NOMO-1 treated with dmso at 0.1 percent for 144 hours (cell line): Measurements from ENCODE around the gene RBM6.
A peak's percentile ranks its signal among the peaks of the same experiment; 100 is the strongest.
"Not testable (repeated sequence)": the region's sequence is repeated elsewhere in the genome, so short reads cannot be mapped to it uniquely, and the experiment has no call there.

Experiments
- DNase-seq: peaks from one replicate; lab custom pipeline; 2025; ENCODE audit not compliant: unreplicated experiment; lab: John Stamatoyannopoulos, UW

RBM6 gene

GRCh38 chr3:49939858-49940666 lies at the start of gene RBM6:
Gene RBM6, plus strand, starts transcription at chr3:49940150. Its CDS starts 22,492 bp downstream, at chr3:49962642.
- peak; percentile 98 for DNase-seq

- DNase-seq, result no peak
These were observed 44.2 kb upstream of the RBM6 start for GRCh38 chr3:49895791-49896190.

GRCh38 chr3:49896345-49896744 lies 43.6 kb upstream of the RBM6 start:
- DNase-seq, result no peak

GRCh38 chr3:49898991-49899390 lies 41.0 kb upstream of the RBM6 start:
- DNase-seq, result no peak

- no peak for DNase-seq
These were observed 40.1 kb upstream of the RBM6 start for GRCh38 chr3:49899815-49900214.

- DNase-seq, result no peak
These were observed 39.3 kb upstream of the RBM6 start for GRCh38 chr3:49900491-49901153.

GRCh38 chr3:49901366-49902339 lies 38.3 kb upstream of the RBM6 start:
- DNase-seq, result no peak

GRCh38 chr3:49902511-49903345 lies 37.2 kb upstream of the RBM6 start:
- DNase-seq, result no peak

GRCh38 chr3:49903451-49904424 lies 36.2 kb upstream of the RBM6 start, which contains the start of gene MST1R:
Gene MST1R, minus strand, starts transcription at chr3:49903873. Its CDS starts 264 bp downstream, at chr3:49903609.
- DNase-seq, result peak; percentile 65

GRCh38 chr3:49904448-49904847 lies 35.5 kb upstream of the RBM6 start:
- not testable (repeated sequence) for DNase-seq

GRCh38 chr3:49906073-49906743 lies 33.7 kb upstream of the RBM6 start:
- DNase-seq, result no peak

GRCh38 chr3:49908373-49909199 lies 31.4 kb upstream of the RBM6 start:
- DNase-seq, result no peak

GRCh38 chr3:49910409-49911123 lies 29.4 kb upstream of the RBM6 start:
- no peak for DNase-seq

GRCh38 chr3:49911124-49911420 lies 28.9 kb upstream of the RBM6 start:
- no peak for DNase-seq

GRCh38 chr3:49911611-49912010 lies 28.3 kb upstream of the RBM6 start:
- DNase-seq, result no peak

- DNase-seq, result no peak
These were observed 27.1 kb upstream of the RBM6 start for GRCh38 chr3:49912881-49913281.

GRCh38 chr3:49914906-49915305 lies 25.0 kb upstream of the RBM6 start:
- DNase-seq, result no peak
